Prostate gland (tissue), 2 donors: ENCODE measurements around the gene QSER1. TPM values are rescaled to one million over a fixed set of nuclear protein-coding genes. Genes with fewer than 3 reads are reported as not detected.

Experiments used
- DNase-seq: peaks from one replicate; pipeline ENCODE4 v3.0.0-alpha.2; 2019; ENCODE audit warnings: low spot score
- H3K27ac ChIP-seq, 2 donors: fragments of 200-600 bp; sonication (generic); 2 replicates each; pipeline ENCODE4 v1.5.1; 2017 to 2019
- H3K27me3 ChIP-seq: fragments of 200-600 bp; sonication (generic); replicated peaks from 2 replicates; pipeline ENCODE4 v1.5.1; 2019; ENCODE audit not compliant: insufficient read depth
- H3K36me3 ChIP-seq, 2 donors: fragments of 200-600 bp; sonication (generic); 1 replicate in 1 of 2; 2 replicates in 1 of 2; pipeline versions ENCODE4 v1.5.1 to v1.8.1; 2017 to 2019
- H3K4me1 ChIP-seq: fragments of 200-600 bp; sonication (generic); replicated peaks from 2 replicates; pipeline ENCODE4 v1.5.1; 2019
- H3K4me3 ChIP-seq, 2 donors: fragments of 200-600 bp; sonication (generic); 2 replicates each; pipeline ENCODE4 v1.5.1; 2017 to 2019
- H3K9me3 ChIP-seq: fragments of 200-600 bp; sonication (generic); 2 replicates; pipeline ENCODE4 v1.5.1; 2017
- POLR2A ChIP-seq: fragments of 450-650 bp; IDR thresholded peaks from one replicate; pipeline ENCODE4 v1.6.1; 2016; ENCODE audit warnings: antibody characterized with exemption, mild to moderate bottlenecking
- POLR2AphosphoS5 ChIP-seq: sonication (generic); formaldehyde crosslinking; IDR thresholded peaks from one replicate; pipeline ENCODE4 v1.6.1; 2017; ENCODE audit warnings: antibody characterized with exemption
- WGBS: methylation state at CpG from one replicate; pipeline ENCODE4 v1.1.5; 2018; 5-methylcytosine and 5-hydroxymethylcytosine counted together
- intact Hi-C: fragments of 100-400 bp; cut with DNase I; formaldehyde crosslinking; loops from one replicate; pipeline ENCODE4 v1.14.2; 2022
- total RNA-seq, 2 donors: library from RNA; depleted of rRNA; stranded (reverse); fragments of >200 nt; gene quantifications; one replicate each; pipeline ENCODE4 v1.1.0, GENCODE V29; 2016
- TF ChIP-seq, protein P1 (sequence below), 4 experiments: fragments of 200-600 bp in 2 of 4; fragments of 450-650 bp in 2 of 4; sonication (generic) in 2 of 4; IDR thresholded peaks; 1 replicate in 3 of 4; 2 replicates in 1 of 4; pipeline ENCODE4 v1.5.1; 2016 to 2019; ENCODE audit warnings: antibody characterized with exemption in 4 of 4, mild to moderate bottlenecking in 2 of 4, moderate library complexity in 2 of 4

The QSER1 gene
- total RNA-seq, 2 donors from 2014 or later = 15.8 to 25.5 TPM

DNA sequence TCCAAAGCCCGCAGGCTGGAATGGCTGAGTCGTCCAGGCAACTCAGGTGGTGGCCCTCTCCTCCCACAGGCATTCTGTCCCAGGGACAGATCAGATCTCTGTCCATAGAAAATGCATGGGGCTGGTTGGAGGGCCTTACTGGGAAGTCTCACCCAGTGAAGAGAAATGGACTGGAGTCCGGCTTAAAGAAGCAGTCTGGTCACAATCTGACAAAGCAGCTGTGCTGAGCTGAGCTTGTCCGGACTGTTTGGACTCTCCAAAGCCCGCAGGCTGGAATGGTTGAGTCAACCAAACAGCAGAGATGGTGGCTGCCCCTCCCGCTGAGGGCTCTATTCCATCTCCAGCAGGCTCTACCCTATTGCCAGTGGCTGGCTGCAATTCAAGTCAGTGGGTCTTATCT is 108.7 kb downstream of the QSER1 start:
- intact Hi-C loops = no loop called here
- no peaks in the 10 kb centered on the region for H3K27me3 ChIP-seq
- no peaks in the 10 kb centered on the region for H3K9me3 ChIP-seq
- H3K4me1 ChIP-seq = no peaks in the 10 kb centered on the region
- DNase-seq = no peak
- 81% methylated on average over 6 of the region's 6 CpGs for WGBS
- no peaks in the 10 kb centered on the region for H3K36me3 ChIP-seq
- H3K4me3 ChIP-seq = no peak overlapping the region
- TF ChIP-seq, protein P1, sequence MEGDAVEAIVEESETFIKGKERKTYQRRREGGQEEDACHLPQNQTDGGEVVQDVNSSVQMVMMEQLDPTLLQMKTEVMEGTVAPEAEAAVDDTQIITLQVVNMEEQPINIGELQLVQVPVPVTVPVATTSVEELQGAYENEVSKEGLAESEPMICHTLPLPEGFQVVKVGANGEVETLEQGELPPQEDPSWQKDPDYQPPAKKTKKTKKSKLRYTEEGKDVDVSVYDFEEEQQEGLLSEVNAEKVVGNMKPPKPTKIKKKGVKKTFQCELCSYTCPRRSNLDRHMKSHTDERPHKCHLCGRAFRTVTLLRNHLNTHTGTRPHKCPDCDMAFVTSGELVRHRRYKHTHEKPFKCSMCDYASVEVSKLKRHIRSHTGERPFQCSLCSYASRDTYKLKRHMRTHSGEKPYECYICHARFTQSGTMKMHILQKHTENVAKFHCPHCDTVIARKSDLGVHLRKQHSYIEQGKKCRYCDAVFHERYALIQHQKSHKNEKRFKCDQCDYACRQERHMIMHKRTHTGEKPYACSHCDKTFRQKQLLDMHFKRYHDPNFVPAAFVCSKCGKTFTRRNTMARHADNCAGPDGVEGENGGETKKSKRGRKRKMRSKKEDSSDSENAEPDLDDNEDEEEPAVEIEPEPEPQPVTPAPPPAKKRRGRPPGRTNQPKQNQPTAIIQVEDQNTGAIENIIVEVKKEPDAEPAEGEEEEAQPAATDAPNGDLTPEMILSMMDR (IDR thresholded peaks at IDR 0.05) = no peak
- TF ChIP-seq POLR2A = no peak
- TF ChIP-seq POLR2AphosphoS5 = no peak
- no peak overlapping the region for H3K27ac ChIP-seq

DNA sequence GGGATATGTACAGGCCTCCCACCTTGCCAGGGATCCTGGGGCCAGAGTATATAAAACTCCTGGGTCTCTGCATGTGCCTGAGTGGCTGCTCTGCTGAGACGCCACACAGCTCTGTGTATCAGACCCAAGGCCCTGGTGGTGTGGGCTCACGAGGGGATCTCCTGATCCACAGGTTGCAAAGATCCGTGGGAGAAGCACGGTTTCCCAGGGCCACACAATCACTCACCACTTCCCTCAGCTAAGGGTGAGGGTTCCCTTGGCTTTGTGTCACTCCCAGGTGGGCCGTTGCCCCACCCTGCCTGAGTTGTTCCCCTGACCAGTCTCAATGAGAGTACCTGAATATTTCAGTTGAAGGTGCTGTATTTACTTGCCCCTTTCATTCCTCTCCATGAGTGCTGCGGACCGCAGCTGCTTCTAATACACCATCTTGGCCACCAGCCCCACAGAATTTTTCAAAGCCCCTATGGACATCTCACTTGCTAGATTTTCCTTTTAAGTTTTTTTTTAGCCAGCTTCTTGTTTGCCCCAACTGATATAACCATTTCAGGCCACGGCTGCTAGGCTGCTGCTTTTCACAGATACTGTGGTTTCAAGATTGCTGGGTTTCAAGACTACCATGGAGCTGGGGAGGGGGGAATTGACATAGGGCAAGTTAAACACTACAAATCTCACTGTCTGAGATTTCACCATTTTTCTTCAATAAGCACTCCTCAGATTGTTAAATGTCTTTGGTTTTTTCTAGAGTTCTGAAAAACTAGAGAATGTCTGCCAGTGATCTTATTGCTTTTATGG is 109.3 kb downstream of the QSER1 start:
- H3K27me3 ChIP-seq = no peaks in the 10 kb centered on the region
- no peak overlapping the region for H3K4me3 ChIP-seq
- no peaks in the 10 kb centered on the region for H3K4me1 ChIP-seq
- H3K36me3 ChIP-seq = no peaks in the 10 kb centered on the region
- 83% methylated on average over 8 of the region's 8 CpGs for WGBS
- H3K9me3 ChIP-seq = no peaks in the 10 kb centered on the region
- DNase-seq = no peak
- TF ChIP-seq, protein P1 (IDR thresholded peaks at IDR 0.05) = no peak
- TF ChIP-seq POLR2AphosphoS5 = no peak
- intact Hi-C loops = no loop called here
- H3K27ac ChIP-seq = no peak overlapping the region

DNA sequence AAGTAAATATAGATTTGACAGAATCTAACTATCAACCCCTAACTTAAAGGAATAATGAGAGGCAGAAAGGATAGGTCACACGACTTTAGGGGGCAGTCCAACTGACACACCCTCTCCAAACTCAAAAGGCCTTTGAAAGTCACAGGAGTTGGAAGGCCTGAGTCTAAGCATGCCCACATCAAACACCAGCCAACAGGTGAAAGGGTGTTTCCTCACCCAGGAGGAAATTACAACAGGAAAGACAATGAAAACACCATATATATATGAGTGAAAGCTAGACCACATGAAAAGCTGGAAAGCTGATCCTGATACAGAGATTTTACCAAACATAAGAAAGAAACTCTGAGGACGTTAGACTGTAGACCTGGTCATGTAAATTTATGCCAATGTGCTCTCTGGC is 112.6 kb downstream of the QSER1 start:
- Histone ChIP-seq H3K27me3 (no peaks in the 10 kb centered on the region), H3K4me3 (no peak overlapping the region), H3K9me3 (no peaks in the 10 kb centered on the region), H3K4me1 (no peaks in the 10 kb centered on the region), H3K36me3 (no peaks in the 10 kb centered on the region), H3K27ac (no peak overlapping the region)
- TF ChIP-seq, protein P1 (IDR thresholded peaks at IDR 0.05) = no peak
- TF ChIP-seq POLR2AphosphoS5 = no peak
- no peak for TF ChIP-seq POLR2A
- DNase-seq = no peak
- 32% methylated on average over 2 of the region's 2 CpGs for WGBS
- intact Hi-C loops = no loop called here

DNA sequence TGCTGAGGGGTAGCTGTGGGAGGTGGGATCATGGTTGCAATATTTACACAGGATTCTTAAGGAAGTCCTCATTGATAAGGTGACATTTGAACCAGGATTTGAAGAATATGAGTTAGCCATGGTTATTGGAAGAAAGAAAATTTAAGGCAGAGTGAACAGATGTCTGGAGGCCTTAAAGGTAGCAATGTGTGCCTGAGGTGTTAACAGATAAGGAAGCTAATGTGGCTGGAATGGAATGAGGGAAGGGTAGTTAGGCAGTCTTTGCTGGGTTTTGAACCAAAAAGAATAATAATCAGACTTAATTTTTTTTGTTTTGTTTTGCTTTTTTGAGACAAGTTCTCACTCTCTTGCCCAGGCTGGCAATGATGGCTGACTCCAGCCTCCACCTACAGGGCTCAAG is 113.4 kb downstream of the QSER1 start:
- Histone ChIP-seq H3K4me3 (no peak overlapping the region), H3K9me3 (no peaks in the 10 kb centered on the region), H3K36me3 (no peaks in the 10 kb centered on the region), H3K4me1 (no peaks in the 10 kb centered on the region), H3K27ac (no peak overlapping the region), H3K27me3 (no peaks in the 10 kb centered on the region)
- TF ChIP-seq, protein P1 (IDR thresholded peaks at IDR 0.05) = no peak
- no peak for TF ChIP-seq POLR2AphosphoS5
- TF ChIP-seq POLR2A = no peak
- intact Hi-C loops = no loop called here
- no peak for DNase-seq

DNA sequence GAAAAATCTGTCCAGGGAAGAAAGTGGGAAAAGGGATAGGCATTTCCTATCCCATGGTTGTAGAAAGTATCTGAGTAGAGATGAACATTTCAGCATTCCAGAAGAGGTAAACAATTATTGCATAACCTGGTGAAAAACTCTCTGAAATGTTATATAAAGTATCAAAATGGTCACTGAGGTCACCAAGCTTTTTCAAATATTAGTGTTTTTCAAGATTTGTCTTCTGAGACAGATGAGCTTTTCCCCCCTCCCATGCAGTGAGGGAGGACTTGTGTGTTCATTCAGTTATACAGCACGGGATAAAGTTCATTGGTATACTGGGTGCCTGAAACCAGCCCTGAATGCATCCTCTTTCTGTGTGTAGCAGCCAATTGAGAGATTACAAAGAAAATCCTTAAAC is 121.1 kb downstream of the QSER1 start:
- H3K27ac ChIP-seq = no peak overlapping the region
- H3K27me3 ChIP-seq = peaks cover 6% of the 10 kb centered on the region
- no peaks in the 10 kb centered on the region for H3K9me3 ChIP-seq
- DNase-seq = no peak
- intact Hi-C loops = no loop called here
- H3K4me3 ChIP-seq = no peak overlapping the region
- H3K4me1 ChIP-seq = no peaks in the 10 kb centered on the region
- no peaks in the 10 kb centered on the region for H3K36me3 ChIP-seq
- 52% methylated on average over 1 of the region's 1 CpG for WGBS
- no peak for TF ChIP-seq POLR2AphosphoS5
